HepG2 (cell line): ENCODE data around the gene DHX57. TPM values are rescaled to one million over a fixed set of nuclear protein-coding genes. Genes with fewer than 3 reads are reported as not detected.

ENCODE experiments used
- ELF4 ChIP-seq: sonication (generic); formaldehyde crosslinking; IDR thresholded peaks from 2 replicates; pipeline ENCODE4 v1.5.0; 2020; ENCODE audit warnings: missing genetic modification reagents, mild to moderate bottlenecking, moderate library complexity, borderline replicate concordance
- FOXK1 ChIP-seq: sonication (generic); formaldehyde crosslinking; IDR thresholded peaks from 2 replicates; pipeline ENCODE4 v1.4.0; 2020; ENCODE audit warnings: low read depth, missing genetic modification reagents, borderline replicate concordance
- FOXO4 ChIP-seq: sonication (generic); formaldehyde crosslinking; conservative IDR thresholded peaks from 2 replicates; pipeline ENCODE4 v1.8.1; 2023; ENCODE audit warnings: missing genetic modification reagents
- GABPA ChIP-seq, 2 experiments: IDR thresholded peaks; 2 replicates each; pipeline ENCODE4 v1.6.1; 2011 to 2016; ENCODE audit warnings: low read depth in 2 of 2, low read length in 1 of 2, missing biosample characterization in 1 of 2, missing genetic modification characterization in 1 of 2
- GFI1 ChIP-seq: sonication (generic); formaldehyde crosslinking; IDR thresholded peaks from 2 replicates; pipeline ENCODE4 v1.5.0; 2020; ENCODE audit warnings: missing genetic modification reagents, mild to moderate bottlenecking, borderline replicate concordance
- HIVEP1 ChIP-seq: sonication (generic); formaldehyde crosslinking; IDR thresholded peaks from 2 replicates; pipeline ENCODE4 v1.4.0; 2020; ENCODE audit warnings: mild to moderate bottlenecking, missing genetic modification reagents
- HOXA3 ChIP-seq: sonication (generic); formaldehyde crosslinking; IDR thresholded peaks from 2 replicates; pipeline ENCODE4 v1.5.0; 2020; ENCODE audit warnings: missing genetic modification reagents
- LCORL ChIP-seq, 2 experiments: fragments of 450-650 bp in 1 of 2; sonication (generic) in 1 of 2; formaldehyde crosslinking in 1 of 2; IDR thresholded peaks; 2 replicates each; pipeline versions ENCODE4 v1.5.0 to v1.6.1; 2017 to 2020; ENCODE audit warnings: antibody characterized with exemption in 1 of 2, missing genetic modification reagents in 1 of 2
- MIXL1 ChIP-seq: IDR thresholded peaks from 2 replicates; pipeline ENCODE4 v1.6.1; 2016
- MTF1 ChIP-seq: sonication (generic); formaldehyde crosslinking; IDR thresholded peaks from 2 replicates; pipeline ENCODE4 v1.5.0; 2020; ENCODE audit warnings: missing genetic modification reagents
- ONECUT2 ChIP-seq: sonication (generic); formaldehyde crosslinking; IDR thresholded peaks from 2 replicates; pipeline ENCODE4 v1.4.0; 2020; ENCODE audit warnings: missing genetic modification reagents
- SSRP1 ChIP-seq: IDR thresholded peaks from 2 replicates; pipeline ENCODE4 v1.6.1; 2016; ENCODE audit warnings: control low read depth
- TAF15 ChIP-seq: fragments of 200-400 bp; formaldehyde crosslinking; IDR thresholded peaks from one replicate; pipeline ENCODE4 v1.6.1; 2018; ENCODE audit warnings: mild to moderate bottlenecking, low read depth, low read length; ENCODE audit not compliant: poor library complexity, severe bottlenecking
- THRA ChIP-seq: sonication (generic); formaldehyde crosslinking; IDR thresholded peaks from 2 replicates; pipeline ENCODE4 v1.4.0; 2020; ENCODE audit warnings: missing genetic modification reagents, borderline replicate concordance
- YEATS4 ChIP-seq: sonication (generic); formaldehyde crosslinking; IDR thresholded peaks from 2 replicates; pipeline ENCODE4 v1.4.0; 2020; ENCODE audit warnings: missing genetic modification reagents, borderline replicate concordance
- ZNF251 ChIP-seq: sonication (generic); formaldehyde crosslinking; IDR thresholded peaks from 2 replicates; pipeline ENCODE4 v1.9.0; 2021; ENCODE audit warnings: mild to moderate bottlenecking, missing genetic modification reagents
- ZNF264 ChIP-seq: sonication (generic); formaldehyde crosslinking; IDR thresholded peaks from 2 replicates; pipeline ENCODE4 v1.4.0; 2020; ENCODE audit warnings: missing genetic modification reagents
- ZNF280B ChIP-seq: sonication (generic); formaldehyde crosslinking; IDR thresholded peaks from 2 replicates; pipeline ENCODE4 v1.5.0; 2020; ENCODE audit warnings: missing genetic modification reagents, mild to moderate bottlenecking, borderline replicate concordance
- ZNF354B ChIP-seq: sonication (generic); formaldehyde crosslinking; IDR thresholded peaks from 2 replicates; pipeline ENCODE4 v1.8.0; 2022; ENCODE audit warnings: mild to moderate bottlenecking, missing genetic modification reagents
- ZNF441 ChIP-seq: sonication (generic); formaldehyde crosslinking; IDR thresholded peaks from 2 replicates; pipeline ENCODE4 v1.7.0; 2021; ENCODE audit warnings: missing genetic modification reagents, borderline replicate concordance
- ZNF570 ChIP-seq: sonication (generic); formaldehyde crosslinking; IDR thresholded peaks from 2 replicates; pipeline ENCODE4 v1.4.0; 2020; ENCODE audit warnings: mild to moderate bottlenecking, missing genetic modification reagents, borderline replicate concordance
- ZNF597 ChIP-seq: sonication (generic); formaldehyde crosslinking; IDR thresholded peaks from 2 replicates; pipeline ENCODE4 v1.5.0; 2020; ENCODE audit warnings: missing genetic modification reagents
- ZNF7 ChIP-seq: IDR thresholded peaks from 2 replicates; pipeline ENCODE4 v1.6.1; 2016; ENCODE audit warnings: missing biosample characterization, missing genetic modification reagents
- ZNF883 ChIP-seq: sonication (generic); formaldehyde crosslinking; IDR thresholded peaks from 2 replicates; pipeline ENCODE4 v1.5.1; 2020; ENCODE audit warnings: mild to moderate bottlenecking, missing genetic modification reagents; ENCODE audit errors: not compliant biosample characterization
- ZSCAN25 ChIP-seq: sonication (generic); formaldehyde crosslinking; IDR thresholded peaks from 2 replicates; pipeline ENCODE4 v1.8.0; 2022; ENCODE audit warnings: mild to moderate bottlenecking, missing genetic modification reagents
- polyA plus RNA-seq, 8 experiments: library from polyadenylated mRNA; depleted of rRNA in 3 of 8; stranded (reverse) in 7 of 8; unstranded in 1 of 8; fragments of >200 nt; fragmentation: Illumina TruSeq in 4 of 8; extraction: Trizol in 4 of 8; gene quantifications; 2 replicates each; pipeline versions ENCODE4 v1.2.1 to v1.2.3, GENCODE V29; 2011 to 2016; ENCODE audit warnings: low read depth in 4 of 8, missing spikeins in 1 of 8, mixed read lengths in 1 of 8; ENCODE audit not compliant: insufficient read depth in 1 of 8
- total RNA-seq, 5 experiments: library from RNA; depleted of rRNA; stranded (reverse); fragments of >200 nt; fragmentation: Illumina TruSeq; extraction: Trizol; gene quantifications; 2 replicates each; pipeline ENCODE4 v1.2.3, GENCODE V29; 2016; ENCODE audit warnings: low read depth in 1 of 5

Gene DHX57
- total and polyA plus RNA-seq, 2 of the 13 experiments (the other 11 are each of a cell fraction or from before 2014, with no cell fraction given), result 9.2 to 24.2 TPM

- TF ChIP-seq MIXL1 (CRISPR knock-in tag) (no peak), ZNF251 (CRISPR knock-in tag) (no peak), LCORL (IDR thresholded peaks at IDR 0.05) (no peak), LCORL (CRISPR knock-in tag; IDR thresholded peaks at IDR 0.05) (no peak), ZNF264 (no peak), ELF4 (CRISPR knock-in tag) (no peak), GFI1 (CRISPR knock-in tag) (no peak), ZSCAN25 (CRISPR knock-in tag) (no peak), ZNF597 (no peak), MTF1 (CRISPR knock-in tag) (no peak), ZNF7 (CRISPR knock-in tag) (no peak), FOXO4 (CRISPR knock-in tag) (no peak), THRA (no peak), ZNF570 (CRISPR knock-in tag) (no peak), ZNF280B (CRISPR knock-in tag) (no peak), SSRP1 (CRISPR knock-in tag) (no peak; the same call in 1 of the 2 replicates), GABPA (IDR thresholded peaks at IDR 0.05; ENCODE audit: low read depth, low read length) (no peak), GABPA (CRISPR knock-in tag; IDR thresholded peaks at IDR 0.05; ENCODE audit: low read depth) (no peak), ZNF441 (CRISPR knock-in tag) (no peak), ZNF354B (CRISPR knock-in tag) (no peak), TAF15 (no peak), YEATS4 (no peak), HOXA3 (no peak), HIVEP1 (no peak), ZNF883 (CRISPR knock-in tag) (no peak), ONECUT2 (CRISPR knock-in tag) (no peak), FOXK1 (CRISPR knock-in tag) (peak; percentile 77; the same call in 1 of the 2 replicates)
These were observed 32.2 kb upstream of the DHX57 start (continued) for GRCh38 chr2:38907743-38908562.
